Nasal cavity respiratory epithelium epithelial cell of viscerocranial mucosa (primary cell): ENCODE measurements around the gene C1orf216. TPM values are rescaled to one million over a fixed set of nuclear protein-coding genes. Genes with fewer than 3 reads are reported as not detected.

Experiments used
- total RNA-seq: library from RNA; depleted of rRNA; stranded (reverse); fragments of >200 nt; gene quantifications from 2 replicates; pipeline ENCODE4 v1.2.3, GENCODE V29; 2014

The C1orf216 gene, protein sequence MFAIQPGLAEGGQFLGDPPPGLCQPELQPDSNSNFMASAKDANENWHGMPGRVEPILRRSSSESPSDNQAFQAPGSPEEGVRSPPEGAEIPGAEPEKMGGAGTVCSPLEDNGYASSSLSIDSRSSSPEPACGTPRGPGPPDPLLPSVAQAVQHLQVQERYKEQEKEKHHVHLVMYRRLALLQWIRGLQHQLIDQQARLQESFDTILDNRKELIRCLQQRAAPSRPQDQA
- 2.4 and 9.1 TPM in 2 replicates for total RNA-seq

DNA sequence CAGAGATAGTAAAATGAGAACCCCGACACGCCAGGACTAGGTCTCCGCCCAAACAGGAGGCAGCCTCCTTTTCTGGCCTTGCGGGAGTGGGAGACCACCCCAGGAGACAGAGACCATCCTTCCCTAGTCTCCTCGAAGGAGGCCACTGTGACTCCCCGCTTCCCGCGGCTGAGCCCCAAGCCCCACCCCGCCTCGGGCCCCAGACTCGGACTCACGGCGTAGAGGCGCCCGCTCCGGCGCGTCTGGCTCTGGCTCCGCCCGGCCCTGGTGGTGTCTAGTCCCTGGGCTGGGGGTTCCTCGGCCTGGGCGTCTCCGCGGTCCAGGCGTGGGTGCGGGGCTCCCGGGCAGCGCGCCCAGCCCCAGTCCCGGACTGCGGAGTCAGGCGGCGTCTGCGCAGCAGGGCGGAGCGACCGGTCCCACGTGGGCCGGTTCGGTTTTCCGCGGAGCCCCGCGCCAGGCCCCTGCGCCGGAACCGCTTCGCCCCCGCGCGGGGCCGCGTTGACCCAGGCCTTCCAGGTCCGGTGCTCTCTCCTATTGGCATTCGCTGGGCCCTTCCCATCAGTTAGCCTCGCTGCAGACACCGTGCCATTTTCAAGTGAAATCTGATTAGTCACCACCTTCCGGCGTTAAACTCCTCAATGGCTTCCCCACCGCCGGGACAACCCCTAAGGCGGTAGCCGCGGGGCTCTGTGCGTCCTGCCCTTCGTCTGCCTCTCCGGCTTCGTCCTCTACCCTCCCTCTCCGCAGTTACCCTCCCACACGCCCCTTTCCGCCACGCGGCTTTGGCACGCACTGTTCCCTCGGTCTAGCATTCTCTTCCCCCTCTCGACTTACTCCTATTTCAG lies at the start of gene C1orf216:
Gene C1orf216, minus strand, starts transcription at position 393 of the 845 bp plus-strand sequence. CDS start 2,563 bp downstream, outside the sequence.

Other genes with a start within 250 kb of the C1orf216 start
- 34.2 and 48.7 TPM in 2 replicates for gene KIAA0319L, start 161.5 kb downstream of the C1orf216 start, total RNA-seq
- 13.0 and 26.3 TPM in 2 replicates for gene NCDN, start 161.1 kb downstream of the C1orf216 start, total RNA-seq
- gene TFAP2E, start 145.6 kb downstream of the C1orf216 start, total RNA-seq: 0.21 and 0.34 TPM in 2 replicates
- gene PSMB2, start 77.4 kb downstream of the C1orf216 start, total RNA-seq: 14.7 and 24.3 TPM in 2 replicates
- gene CLSPN, start 51.1 kb upstream of the C1orf216 start, total RNA-seq: 0.34 and 0.50 TPM in 2 replicates
- 13.3 and 22.4 TPM in 2 replicates for gene AGO4, start 89.1 kb upstream of the C1orf216 start, total RNA-seq
- gene AGO1, start 164.3 kb upstream of the C1orf216 start, total RNA-seq: 6.2 and 15.0 TPM in 2 replicates
- 9.6 and 21.6 TPM in 2 replicates for gene AGO3, start 212.2 kb upstream of the C1orf216 start, total RNA-seq